A673 (cell line): Measurements from ENCODE around the gene SORCS1. TPM values are rescaled to one million over a fixed set of nuclear protein-coding genes. Genes with fewer than 3 reads are reported as not detected.

ENCODE experiments used
- BruUV-seq: library from RNA; stranded (reverse); fragments of 400-500 nt; replicated peaks from 2 replicates; lab custom pipeline; 2021; lab: Mats Ljungman, UMichigan
- CTCF ChIA-PET: fragments of 300-600 bp; sonication (Branson Sonifier 250); formaldehyde crosslinking; loops from one replicate; lab custom pipeline; 2022; ENCODE audit warnings: antibody characterized with exemption; lab: Charles Lee
- POLR2A ChIA-PET: fragments of 300-600 bp; sonication (Branson Sonifier 250); formaldehyde crosslinking; loops from one replicate; lab custom pipeline; 2022; ENCODE audit warnings: antibody characterized with exemption; ENCODE audit not compliant: low non-redundant PET; lab: Charles Lee
- DNase-seq: peaks from one replicate; pipeline ENCODE4 v3.0.0-alpha.2; 2015; ENCODE audit warnings: low spot score
- H3K27ac ChIP-seq: fragments of 200-600 bp; sonication (generic); 2 replicates; pipeline ENCODE4 v1.5.1; 2016; ENCODE audit warnings: mixed run types, low read depth, mild to moderate bottlenecking, mixed read lengths, antibody characterized with exemption, low read length; ENCODE audit not compliant: poor library complexity, severe bottlenecking
- H3K27me3 ChIP-seq: fragments of 200-600 bp; sonication (generic); replicated peaks from 2 replicates; pipeline ENCODE4 v1.6.1; 2017; ENCODE audit warnings: mixed run types, low read depth, mild to moderate bottlenecking, mixed read lengths, antibody characterized with exemption, low read length; ENCODE audit not compliant: insufficient read depth, poor library complexity
- H3K36me3 ChIP-seq: fragments of 200-600 bp; sonication (generic); 2 replicates; pipeline ENCODE4 v1.6.1; 2016; ENCODE audit warnings: mixed run types, mild to moderate bottlenecking, mixed read lengths, antibody characterized with exemption, low read length; ENCODE audit not compliant: insufficient read depth, poor library complexity, severe bottlenecking
- H3K4me1 ChIP-seq: fragments of 200-600 bp; sonication (generic); 2 replicates; pipeline ENCODE4 v1.6.1; 2017; ENCODE audit warnings: mixed run types, mild to moderate bottlenecking, mixed read lengths, antibody characterized with exemption, low read length; ENCODE audit not compliant: insufficient read depth, poor library complexity, severe bottlenecking
- H3K4me3 ChIP-seq: fragments of 200-600 bp; sonication (generic); 2 replicates; pipeline ENCODE4 v1.5.1; 2016; ENCODE audit warnings: low read depth, mixed run types, mild to moderate bottlenecking, mixed read lengths, low read length; ENCODE audit not compliant: poor library complexity, severe bottlenecking
- H3K9me3 ChIP-seq: fragments of 200-600 bp; sonication (generic); 2 replicates; pipeline ENCODE4 v1.6.1; 2016; ENCODE audit warnings: mixed run types, low read depth, mild to moderate bottlenecking, mixed read lengths, antibody characterized with exemption, low read length; ENCODE audit not compliant: poor library complexity, severe bottlenecking
- EZH2 ChIP-seq: fragments of 200-600 bp; sonication (generic); IDR thresholded peaks from 2 replicates; pipeline ENCODE4 v1.6.1; 2017; ENCODE audit warnings: borderline replicate concordance, low read depth, mild to moderate bottlenecking, mixed read lengths, antibody characterized with exemption, low read length; ENCODE audit not compliant: poor library complexity, severe bottlenecking
- intact Hi-C: fragments of 100-400 bp; cut with micrococcal nuclease; formaldehyde crosslinking; loops from one replicate; pipeline ENCODE4 v1.10.0; 2022; ENCODE audit not compliant: unreplicated experiment
- total RNA-seq: library from RNA; stranded (reverse); gene quantifications from 2 replicates; pipeline ENCODE4 v1.2.3, GENCODE V29; 2021
- TF ChIP-seq, protein P1 (sequence below): fragments of 300-800, 200-600 bp; sonication (generic); conservative IDR thresholded peaks from 2 replicates; pipeline ENCODE4 v1.5.1; 2017; ENCODE audit warnings: low read depth, mild to moderate bottlenecking, antibody characterized with exemption, low read length, moderate library complexity, mixed read lengths

Gene SORCS1
- total RNA-seq, 1 experiment from 2014 or later: 0.34 TPM

GRCh38 chr10:106557053-106557452, 607.5 kb downstream of the SORCS1 start:
- peak; percentile 58 for DNase-seq
- H3K27ac ChIP-seq: peak overlapping the region; percentile 38
- POLR2A ChIA-PET: no interaction called here
- TF ChIP-seq, protein P1, sequence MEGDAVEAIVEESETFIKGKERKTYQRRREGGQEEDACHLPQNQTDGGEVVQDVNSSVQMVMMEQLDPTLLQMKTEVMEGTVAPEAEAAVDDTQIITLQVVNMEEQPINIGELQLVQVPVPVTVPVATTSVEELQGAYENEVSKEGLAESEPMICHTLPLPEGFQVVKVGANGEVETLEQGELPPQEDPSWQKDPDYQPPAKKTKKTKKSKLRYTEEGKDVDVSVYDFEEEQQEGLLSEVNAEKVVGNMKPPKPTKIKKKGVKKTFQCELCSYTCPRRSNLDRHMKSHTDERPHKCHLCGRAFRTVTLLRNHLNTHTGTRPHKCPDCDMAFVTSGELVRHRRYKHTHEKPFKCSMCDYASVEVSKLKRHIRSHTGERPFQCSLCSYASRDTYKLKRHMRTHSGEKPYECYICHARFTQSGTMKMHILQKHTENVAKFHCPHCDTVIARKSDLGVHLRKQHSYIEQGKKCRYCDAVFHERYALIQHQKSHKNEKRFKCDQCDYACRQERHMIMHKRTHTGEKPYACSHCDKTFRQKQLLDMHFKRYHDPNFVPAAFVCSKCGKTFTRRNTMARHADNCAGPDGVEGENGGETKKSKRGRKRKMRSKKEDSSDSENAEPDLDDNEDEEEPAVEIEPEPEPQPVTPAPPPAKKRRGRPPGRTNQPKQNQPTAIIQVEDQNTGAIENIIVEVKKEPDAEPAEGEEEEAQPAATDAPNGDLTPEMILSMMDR: no peak
- no peak for TF ChIP-seq EZH2
- no TSS peak for BruUV-seq
- no peaks in the 10 kb centered on the region for H3K27me3 ChIP-seq
- CTCF ChIA-PET: no interaction called here
- H3K4me3 ChIP-seq: no peak overlapping the region
- no peaks in the 10 kb centered on the region for H3K36me3 ChIP-seq
- intact Hi-C loops: no loop called here
- H3K4me1 ChIP-seq: peaks cover 77% of the 10 kb centered on the region
- H3K9me3 ChIP-seq: no peaks in the 10 kb centered on the region

DNA sequence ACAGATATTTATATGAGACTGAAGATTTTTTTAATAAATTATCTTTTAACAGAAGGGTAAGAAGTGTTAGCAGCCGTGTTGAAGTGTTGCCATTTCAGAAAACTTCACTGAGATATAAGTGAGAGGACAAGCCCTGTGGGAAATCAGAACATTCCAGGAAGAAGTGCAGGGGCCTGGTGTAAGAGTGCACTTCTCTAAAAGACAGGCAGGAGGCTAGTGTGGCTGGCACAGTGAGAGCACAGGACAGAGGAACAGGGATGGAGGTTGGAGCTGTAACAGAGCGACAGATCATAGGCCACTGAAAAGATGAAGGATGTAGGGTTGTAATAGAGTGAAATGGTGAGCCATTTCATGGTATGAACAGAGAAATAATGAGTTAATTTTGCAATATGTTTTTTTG, 608.9 kb downstream of the SORCS1 start:
- ChIA-PET POLR2A (no interaction called here), CTCF (no interaction called here)
- intact Hi-C loops: no loop called here
- Histone ChIP-seq H3K4me3 (no peak overlapping the region), H3K36me3 (no peaks in the 10 kb centered on the region), H3K27ac (peak overlapping the region; percentile 34), H3K9me3 (no peaks in the 10 kb centered on the region), H3K4me1 (peaks cover 73% of the 10 kb centered on the region), H3K27me3 (no peaks in the 10 kb centered on the region)
- no peak for TF ChIP-seq EZH2
- TF ChIP-seq, protein P1: peak; percentile 30; the same call in 1 of the 2 replicates
- BruUV-seq: no TSS peak
- DNase-seq: peak; percentile 74

DNA sequence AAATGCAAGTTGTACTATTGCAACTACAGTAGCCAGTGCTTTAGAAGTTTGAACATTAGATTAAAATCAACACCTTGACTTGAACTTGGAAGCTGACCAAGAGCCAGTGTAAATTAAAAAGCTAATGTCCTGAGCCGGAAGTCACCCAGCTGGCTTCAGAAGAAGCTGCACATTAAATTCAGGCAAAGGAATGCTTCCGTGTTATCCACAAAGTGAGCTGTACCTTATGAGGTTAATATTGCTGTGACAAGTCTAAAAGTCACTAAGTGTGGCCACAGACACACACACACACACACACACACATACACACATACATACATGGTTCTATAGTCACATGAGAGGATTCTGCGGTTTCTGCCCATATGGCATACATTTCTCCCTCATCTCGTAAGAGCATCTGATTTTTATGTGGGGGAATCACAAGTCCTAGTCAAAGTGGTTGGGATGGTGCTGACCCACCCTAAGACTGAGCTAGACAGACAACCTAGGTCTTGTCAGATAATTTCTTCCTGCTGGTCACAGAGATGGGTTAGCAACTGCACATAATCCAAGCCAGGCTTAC, 612.9 kb downstream of the SORCS1 start:
- TF ChIP-seq, protein P1: no peak
- no peak for TF ChIP-seq EZH2
- BruUV-seq: no TSS peak

More for the DNA sequence above, 612.9 kb downstream of the SORCS1 start:
- H3K4me3 ChIP-seq: peak overlapping the region; percentile 51
- peaks cover 66% of the 10 kb centered on the region for H3K4me1 ChIP-seq
- POLR2A ChIA-PET: no interaction called here
- H3K27me3 ChIP-seq: no peaks in the 10 kb centered on the region
- intact Hi-C loops: loop anchor here (5.0 kb wide), 1 partner anchor 149 kb away; no protein-coding TSS in a partner anchor
- DNase-seq: peak; percentile 93
- peak overlapping the region; percentile 90 for H3K27ac ChIP-seq
- CTCF ChIA-PET: interaction anchor here (1.7 kb wide), 1 partner anchor 20 kb away, joined by 7 read pairs; no protein-coding TSS in a partner anchor
- H3K9me3 ChIP-seq: no peaks in the 10 kb centered on the region
- H3K36me3 ChIP-seq: no peaks in the 10 kb centered on the region
